HG03378 (cell line): ENCODE measurements around the gene NOL4L.

Experiments
- ATAC-seq: cut with Tn5 transposase; IDR thresholded peaks from one replicate; pipeline ENCODE4 v1.9.1; 2021; ENCODE audit warnings: mild to moderate bottlenecking, moderate library complexity; ENCODE audit not compliant: unreplicated experiment

NOL4L gene

DNA sequence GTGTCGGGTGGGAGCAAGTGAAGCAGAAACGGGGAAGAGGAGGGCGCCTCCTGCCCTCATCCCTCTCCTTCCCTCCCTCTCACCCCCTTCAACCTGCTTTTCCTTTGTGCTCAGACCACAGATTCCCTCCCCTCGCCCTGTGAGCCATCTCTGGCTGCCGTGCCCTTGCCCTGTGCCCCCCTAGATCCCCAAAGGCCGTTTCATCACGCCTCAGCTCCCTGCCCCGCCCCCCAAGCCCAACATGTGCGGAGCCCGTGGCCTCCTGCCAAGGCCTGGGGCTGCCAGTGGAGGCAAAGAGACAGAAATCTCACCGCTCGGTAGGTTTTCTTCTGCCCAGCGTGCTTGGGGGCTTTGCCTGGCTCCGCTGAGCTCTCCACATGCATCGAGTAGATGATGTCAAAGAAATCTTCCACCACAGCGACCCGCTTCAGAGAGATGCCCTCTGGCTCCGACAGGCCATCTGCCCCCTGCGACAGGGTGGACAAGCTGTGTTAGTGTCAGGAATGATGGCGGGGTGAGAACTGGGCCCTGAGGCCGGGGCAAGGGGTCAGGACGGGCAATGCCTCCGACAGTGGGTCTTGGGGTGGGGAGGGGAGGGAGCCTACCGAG, 57.6 kb downstream of the NOL4L start:
- no peak for ATAC-seq

DNA sequence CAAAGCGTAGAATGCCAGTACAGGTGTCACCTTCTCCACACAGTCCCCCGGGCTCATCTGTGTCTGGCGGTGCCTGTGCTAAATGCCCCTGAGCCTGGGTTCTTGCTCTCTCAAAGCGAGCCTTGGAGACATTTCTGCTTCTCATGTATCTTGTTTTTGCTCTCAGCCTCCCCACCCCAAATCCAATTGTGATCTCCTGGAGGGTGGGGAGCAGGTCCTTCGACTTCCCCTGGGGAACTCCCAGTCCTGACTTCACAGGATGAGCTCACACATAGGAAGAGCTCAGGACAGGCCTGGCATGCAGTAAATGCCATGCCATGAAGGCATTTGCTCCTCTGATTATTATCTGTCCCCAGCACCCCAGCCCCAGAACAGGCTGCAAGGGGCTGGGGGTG, 58.1 kb downstream of the NOL4L start:
- ATAC-seq = no peak

DNA sequence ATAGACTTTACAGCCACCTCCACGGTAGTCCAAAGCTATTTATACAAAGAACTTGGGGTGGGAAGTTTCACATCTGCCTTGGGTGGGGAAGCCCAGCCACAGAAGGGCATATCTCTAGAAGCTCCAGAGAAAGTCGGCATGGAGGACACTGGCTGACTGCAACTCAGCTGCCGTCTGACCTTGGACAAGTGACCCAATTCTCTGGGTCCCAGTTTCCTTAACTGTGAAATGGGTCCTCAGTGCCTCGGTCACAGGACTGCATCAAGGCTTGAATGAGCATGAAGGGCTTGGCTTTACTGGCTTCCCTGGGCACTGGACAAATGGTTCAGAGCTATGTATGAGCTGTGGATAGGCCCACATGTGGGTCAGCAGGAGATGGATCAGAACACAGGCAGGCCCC, 58.6 kb downstream of the NOL4L start:
- ATAC-seq = no peak

DNA sequence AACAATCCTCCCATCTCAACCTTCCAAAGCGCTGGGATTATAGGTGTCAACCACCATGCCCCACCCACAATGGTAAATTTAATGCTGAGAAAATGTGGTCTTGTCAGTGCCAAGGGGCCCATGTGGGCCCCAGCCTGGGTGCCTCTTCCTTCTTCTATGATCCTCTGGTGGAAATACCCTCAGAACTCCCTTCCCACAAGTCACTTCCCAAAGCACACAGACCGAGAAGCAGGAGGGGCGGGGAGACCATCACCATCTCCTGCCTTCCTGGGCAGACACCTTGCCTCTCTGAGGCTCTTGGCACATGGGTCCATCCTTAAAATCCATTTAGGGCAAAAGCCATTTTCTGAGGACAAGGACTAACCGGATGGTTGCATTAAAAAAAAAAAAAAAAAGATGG, 59.0 kb downstream of the NOL4L start:
- no peak for ATAC-seq

DNA sequence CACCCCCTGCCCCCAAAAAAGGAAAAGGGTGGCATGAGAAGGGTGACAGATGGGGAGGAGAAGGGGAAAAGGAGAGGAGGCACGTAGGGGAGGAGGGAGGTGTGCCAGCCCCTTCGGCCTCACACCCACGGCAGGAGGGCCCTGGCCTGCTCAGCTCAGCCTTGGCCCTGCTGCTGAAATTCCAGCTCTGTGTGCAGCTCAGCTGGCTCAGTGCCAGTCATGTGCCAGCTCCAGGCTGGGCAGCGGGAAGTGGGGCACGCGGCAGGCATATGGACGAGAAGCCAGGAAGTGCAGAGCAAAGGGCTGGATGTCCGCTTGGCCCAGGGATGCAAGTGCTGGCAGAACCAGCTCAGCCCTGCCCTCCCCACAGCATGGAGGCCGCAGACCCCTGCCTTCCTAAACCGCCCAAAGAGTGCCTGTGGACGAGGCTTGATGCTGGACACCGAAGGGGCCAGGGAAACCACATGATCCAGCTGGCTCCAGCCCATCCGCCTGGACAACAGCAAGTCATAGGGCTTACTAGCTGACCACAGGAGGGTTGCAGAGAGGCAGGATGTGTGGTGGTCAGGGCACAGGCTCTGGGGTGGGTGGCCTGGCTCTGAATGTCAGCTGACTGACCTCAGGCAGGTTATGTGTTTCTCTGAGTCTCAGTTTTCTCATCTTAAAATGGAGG, 60.2 kb downstream of the NOL4L start:
- no peak for ATAC-seq

DNA sequence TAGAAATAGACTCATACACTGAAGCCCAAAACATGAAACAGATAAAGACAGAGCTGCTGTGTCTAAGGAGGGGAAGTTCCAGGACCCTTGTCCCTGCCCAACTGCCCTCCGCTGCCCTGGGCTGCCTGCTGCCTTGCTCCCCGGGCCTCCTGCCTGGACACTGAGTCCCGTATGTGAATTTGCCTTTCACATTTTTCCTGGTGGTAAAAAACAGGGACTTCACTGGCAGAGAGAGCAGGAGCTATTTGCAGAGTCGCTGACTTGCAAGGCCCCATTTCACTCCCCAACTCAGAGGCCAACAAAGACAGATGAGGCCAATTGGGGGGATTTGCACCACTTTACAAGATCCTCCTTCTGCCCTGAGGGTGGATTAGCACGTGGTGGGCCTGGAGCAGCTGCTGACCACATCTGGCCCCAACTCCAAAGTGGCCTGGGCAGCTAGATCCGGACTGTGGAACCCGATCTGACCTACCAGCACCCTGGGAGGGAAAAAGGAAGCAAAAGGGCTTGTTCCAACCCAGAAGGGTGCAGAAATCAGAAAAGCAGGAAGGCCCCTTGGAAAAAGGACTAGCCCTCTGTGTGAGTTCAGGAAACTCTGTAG, 61.4 kb downstream of the NOL4L start:
- no peak for ATAC-seq

- ATAC-seq = no peak
Observed at GRCh38 chr20:32522776-32523612, 62.1 kb downstream of the NOL4L start.

DNA sequence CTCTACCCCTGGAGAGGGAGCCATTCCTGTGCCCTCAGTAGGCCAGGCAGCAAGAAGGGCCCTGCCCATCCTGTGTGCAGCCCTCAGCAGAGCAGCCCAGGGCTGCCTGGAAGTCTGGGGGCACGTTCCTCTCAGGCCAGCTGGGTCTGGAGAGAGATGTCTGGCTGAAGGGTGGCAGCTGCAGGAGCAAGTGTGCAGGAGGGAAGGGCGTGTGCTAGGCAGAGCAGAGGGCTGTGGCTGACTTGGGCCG, 62.7 kb downstream of the NOL4L start:
- no peak for ATAC-seq

DNA sequence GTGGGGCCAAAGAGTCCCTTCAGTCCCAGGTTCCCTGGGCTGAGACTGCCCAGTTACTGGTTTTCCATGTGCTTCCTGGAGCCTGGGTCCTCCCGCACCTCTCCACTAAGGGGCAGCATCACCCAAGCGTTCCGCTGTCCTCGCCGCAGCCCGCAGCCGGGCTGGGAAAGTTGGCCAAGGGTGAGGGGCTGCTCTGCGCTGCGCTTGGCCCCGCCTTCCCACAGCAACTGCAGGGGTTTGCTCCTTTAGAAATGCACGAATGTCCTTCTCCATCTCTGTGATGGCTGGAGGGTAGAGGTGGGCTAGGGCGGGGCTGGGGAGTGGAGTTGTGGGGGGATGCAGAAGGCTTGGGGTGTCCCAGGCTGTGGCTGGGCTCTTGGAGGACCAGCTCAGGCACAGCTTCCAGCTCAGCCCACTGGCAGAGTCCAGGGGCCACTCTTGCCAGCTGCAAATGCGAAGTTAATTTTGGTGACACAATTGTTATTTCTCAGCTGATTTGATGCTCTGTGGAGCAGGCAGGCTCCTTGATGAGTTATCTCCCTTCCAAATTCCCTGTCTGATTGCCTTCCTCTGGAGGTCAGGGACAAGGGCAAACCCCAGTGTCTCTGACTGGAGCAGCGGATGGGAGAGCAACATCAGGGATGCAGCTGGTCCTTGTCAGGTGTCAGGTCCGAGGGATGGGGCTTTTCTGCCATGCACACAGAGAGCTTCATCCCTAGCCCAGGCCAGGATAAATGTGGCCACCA, 63.2 kb downstream of the NOL4L start:
- no peak for ATAC-seq

DNA sequence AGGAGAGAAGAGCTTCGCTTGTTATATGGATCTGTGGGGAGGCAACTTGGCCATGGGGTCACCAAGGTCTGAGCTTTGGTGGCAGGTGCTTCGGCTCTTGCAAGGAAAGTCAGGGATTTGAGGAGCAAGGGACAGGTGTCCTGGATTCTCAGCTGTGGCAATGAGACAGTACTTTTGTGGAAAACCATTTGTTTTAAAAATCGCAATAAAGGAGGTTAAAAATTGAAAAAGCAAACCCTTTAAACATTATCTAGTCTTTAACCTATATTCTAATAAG, 64.3 kb downstream of the NOL4L start:
- ATAC-seq = no peak

DNA sequence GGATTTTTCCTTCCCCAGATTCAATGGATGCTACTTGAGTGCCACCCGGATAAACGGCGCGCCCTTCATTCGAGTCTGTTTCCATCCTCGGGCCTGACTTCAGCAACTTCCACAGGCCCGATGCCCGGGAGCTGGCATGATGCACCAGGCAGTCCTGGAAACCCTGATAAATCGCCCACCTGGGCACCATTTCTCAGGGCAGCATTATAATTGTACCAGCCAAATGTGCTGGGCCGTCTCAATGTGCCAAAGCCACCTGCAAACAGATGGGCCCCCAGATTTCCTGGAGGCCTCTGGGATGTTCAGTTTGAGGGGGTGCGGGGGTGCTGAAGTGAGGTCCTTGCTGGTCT, 65.8 kb downstream of the NOL4L start:
- ATAC-seq = no peak

- no peak for ATAC-seq
Observed at GRCh38 chr20:32518593-32519380, 66.3 kb downstream of the NOL4L start.

- no peak for ATAC-seq
Observed at GRCh38 chr20:32517914-32518592, 67.1 kb downstream of the NOL4L start.

DNA sequence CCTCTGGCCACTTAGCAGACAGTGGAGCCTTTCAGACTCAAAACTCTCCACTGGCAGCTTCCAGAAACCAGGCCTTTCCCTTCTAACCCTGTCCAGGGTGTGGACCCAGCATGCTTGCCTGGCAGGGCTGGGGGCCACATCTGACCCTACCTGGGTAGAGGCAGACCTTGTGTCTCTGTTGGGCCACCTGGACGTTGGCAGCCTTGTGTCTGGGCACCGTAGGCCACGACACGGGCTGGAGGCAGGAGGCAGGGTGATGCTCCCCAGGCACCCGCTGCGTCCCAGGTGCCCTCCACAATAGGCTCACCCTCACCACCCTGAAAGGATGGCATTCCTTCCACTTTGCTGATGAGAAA, 67.6 kb downstream of the NOL4L start:
- ATAC-seq = no peak

DNA sequence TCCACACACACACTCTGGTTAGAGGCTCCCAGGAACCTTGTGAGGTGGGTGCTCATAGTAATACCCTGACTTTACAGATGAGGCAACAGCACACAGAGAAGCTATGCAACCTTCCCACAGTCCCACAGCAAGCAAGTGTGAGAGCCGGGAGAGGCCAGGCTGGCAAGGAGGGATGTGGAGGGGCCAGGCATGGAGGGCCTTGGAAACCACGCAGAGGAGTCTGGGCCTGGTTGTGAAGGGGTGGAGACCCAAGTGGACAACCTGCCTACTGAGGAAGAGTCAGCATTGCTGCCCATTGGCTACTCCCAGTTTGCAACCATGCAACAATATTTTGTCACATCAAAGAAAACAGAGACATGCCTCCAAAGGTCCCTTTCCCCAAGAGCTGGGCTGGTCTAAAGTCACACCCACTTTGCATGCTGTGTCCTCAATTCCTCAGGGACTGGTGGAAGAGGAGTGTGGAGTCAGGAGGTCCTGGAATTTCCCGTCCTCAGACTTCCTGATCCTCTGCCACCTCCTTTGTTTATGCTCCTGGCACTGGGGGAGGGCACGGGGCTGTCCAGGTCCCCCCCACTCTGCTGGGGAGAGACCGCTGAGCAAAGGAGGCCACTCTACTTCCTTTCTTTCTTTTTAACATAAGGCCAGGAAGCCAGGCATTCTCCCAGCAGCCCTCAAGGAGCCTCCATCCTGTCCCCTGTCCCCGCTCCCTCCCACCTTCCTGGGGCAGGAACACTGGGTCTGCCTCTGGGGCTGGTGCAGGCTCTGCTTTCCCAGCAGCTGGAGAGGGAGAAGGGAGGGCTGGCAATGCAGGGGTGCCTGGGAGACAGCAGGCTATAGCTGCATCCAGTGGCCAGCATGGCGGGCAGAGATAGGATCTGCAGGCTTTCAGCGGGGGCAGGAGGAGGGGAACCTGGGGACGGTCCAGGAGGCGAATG, 68.3 kb downstream of the NOL4L start:
- ATAC-seq = no peak

GRCh38 chr20:32515631-32516101, 69.5 kb downstream of the NOL4L start:
- no peak for ATAC-seq

DNA sequence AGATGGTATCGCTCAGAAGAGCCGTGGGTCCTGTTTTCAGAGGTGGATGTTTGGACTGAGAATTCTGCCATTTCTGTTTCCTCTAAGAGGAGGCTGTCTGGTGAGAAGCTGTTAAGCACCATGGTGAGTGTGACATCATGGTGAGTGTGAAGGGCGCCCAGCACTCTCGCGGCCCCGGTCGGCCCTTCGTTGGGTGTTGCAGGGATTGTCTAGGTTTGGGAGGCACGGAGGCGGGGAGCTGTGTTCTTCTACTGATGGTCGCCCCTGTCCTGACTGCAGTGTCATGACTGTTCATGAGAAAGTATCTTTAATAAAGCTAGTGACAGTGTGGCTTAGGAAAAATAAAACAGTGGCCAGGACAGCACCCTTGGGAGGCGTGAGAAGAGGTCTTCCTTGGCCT, 70.4 kb downstream of the NOL4L start:
- ATAC-seq = no peak

DNA sequence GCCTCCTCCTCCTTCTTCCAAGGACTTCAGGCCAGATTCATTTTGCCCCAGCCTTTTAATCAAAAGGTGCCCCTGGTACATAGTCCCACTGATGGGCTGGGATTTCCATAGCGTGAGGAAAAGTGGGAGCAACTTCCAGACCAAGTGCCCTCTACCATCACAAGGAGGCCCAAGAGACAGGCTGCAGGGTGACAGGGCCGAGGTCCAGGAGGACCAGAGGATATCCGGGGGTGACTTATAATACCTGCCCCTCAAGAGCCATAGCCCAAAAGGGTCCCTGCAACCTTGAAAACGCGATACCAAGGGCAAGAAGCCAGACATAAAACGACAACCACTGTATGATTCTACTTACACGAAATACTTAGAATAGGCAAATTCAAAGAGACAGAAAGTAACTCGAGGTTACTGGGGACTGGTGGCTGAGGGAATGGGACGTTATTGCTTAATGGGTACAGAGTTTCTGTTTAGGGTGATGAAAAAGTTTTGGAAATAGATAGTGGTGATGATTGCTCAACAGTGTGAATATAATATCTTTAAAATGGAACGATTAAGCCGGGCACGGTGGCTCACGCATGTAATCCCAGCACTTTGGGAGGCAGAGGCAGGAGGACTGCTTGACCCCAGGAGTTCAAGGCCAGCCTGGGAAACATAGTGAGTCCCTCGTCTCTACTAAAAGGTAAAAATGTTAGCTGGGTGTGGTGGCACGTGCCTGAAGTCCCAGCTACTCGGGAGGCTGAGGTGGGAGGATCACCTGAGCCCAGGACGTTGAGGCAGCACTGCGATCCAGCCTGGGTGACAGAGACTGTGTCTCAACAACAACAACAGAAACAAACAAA, 71.9 kb downstream of the NOL4L start:
- ATAC-seq = no peak
